DMS 273 (cell line): ENCODE results near the gene CCDC141.
"Not testable (repeated sequence)": the region's sequence is repeated elsewhere in the genome, so short reads cannot be mapped to it uniquely, and the experiment has no call there.

ENCODE experiments used
- DNase-seq: peaks from one replicate; lab custom pipeline; 2025; ENCODE audit not compliant: unreplicated experiment; lab: John Stamatoyannopoulos, UW

CCDC141 gene

GRCh38 chr2:179045602-179046001 is 4.3 kb downstream of the CCDC141 start:
- not testable (repeated sequence) for DNase-seq

DNA sequence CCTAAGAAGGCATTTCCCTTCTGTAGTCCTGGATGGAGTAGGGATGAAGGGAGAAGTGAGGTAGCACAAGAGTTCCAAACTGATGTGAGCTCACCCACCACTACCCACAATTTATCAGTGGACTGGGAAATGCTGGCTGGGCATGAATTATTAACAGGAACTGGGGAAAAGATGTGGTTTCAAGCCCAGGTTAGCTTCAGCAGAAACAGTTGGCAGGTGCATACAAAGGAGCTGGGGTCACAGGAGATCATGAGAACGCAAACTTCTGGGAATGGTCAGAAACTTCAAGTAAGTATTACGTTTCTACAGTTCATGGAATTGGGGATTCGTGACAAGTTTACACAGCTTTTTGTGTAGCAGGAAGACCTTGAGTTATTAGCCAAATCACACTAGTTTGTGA is 5.4 kb downstream of the CCDC141 start:
- DNase-seq: no peak

DNA sequence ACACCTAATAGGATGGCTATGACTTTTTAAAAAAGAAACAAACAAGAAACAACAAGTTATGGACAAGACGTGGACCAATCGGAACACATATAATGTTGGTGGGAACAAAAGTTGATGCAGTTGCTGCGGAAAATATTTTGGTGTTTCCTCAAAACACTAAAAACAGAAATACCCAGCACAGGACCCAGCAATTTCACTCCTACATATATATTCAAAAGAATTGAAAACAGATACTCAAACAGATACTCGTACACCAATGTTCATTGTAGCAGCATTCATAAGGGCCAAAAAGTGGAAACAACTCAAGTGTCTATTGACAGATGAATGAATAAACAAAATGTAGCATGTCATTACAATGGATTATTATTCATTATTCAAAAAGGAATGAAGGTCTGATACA is 12.1 kb downstream of the CCDC141 start:
- no peak for DNase-seq

DNA sequence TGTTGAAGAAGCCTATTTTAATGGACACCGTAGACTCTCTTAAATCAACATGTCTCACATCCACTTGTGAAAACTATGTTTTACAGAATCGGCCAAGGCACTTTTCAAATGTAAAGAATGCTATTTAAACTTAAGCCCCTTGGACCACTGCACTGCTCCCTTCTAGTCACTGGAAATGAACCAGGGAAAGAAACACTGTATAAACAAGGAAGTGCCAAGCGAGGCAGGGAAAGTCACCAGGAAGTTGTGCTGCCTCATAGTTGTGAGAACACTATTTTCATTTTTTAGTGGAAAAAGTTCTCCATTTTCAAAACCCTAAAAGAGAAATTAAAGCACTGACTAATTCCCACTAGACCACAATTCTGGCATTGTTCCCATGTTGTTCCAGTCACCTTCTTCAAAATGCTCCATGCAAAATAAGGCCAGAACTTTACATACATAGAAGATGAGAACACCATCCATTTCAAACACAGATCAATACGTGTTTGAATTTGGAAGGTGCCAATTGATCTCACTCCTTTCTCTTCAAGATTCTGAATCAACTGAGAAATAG is 13.5 kb downstream of the CCDC141 start:
- DNase-seq: no peak

- no peak for DNase-seq
Measured at GRCh38 chr2:179031731-179032408, 18.1 kb downstream of the CCDC141 start.

DNA sequence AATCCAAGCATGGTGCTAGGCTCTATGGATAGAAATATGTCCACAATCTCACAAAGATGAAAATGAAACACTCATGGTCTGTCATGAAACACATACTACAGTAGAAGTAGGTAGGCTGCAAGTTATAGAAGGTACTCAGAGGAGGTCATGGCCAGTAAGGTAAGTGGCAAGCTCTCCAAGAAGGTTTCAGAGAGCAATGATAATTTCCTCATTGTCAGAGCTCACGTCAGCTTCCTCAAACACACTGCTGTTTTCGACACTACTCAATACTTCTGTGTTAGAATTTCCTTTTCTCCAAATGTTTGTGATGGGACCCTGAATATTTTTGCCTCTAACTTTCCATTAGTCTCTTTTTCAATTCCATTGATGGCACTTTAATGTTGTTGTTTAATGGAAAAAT is 25.5 kb downstream of the CCDC141 start:
- no peak for DNase-seq

- no peak for DNase-seq
Measured at GRCh38 chr2:179022685-179023084, 27.3 kb downstream of the CCDC141 start.

GRCh38 chr2:179021258-179021657 is 28.7 kb downstream of the CCDC141 start:
- no peak for DNase-seq

DNA sequence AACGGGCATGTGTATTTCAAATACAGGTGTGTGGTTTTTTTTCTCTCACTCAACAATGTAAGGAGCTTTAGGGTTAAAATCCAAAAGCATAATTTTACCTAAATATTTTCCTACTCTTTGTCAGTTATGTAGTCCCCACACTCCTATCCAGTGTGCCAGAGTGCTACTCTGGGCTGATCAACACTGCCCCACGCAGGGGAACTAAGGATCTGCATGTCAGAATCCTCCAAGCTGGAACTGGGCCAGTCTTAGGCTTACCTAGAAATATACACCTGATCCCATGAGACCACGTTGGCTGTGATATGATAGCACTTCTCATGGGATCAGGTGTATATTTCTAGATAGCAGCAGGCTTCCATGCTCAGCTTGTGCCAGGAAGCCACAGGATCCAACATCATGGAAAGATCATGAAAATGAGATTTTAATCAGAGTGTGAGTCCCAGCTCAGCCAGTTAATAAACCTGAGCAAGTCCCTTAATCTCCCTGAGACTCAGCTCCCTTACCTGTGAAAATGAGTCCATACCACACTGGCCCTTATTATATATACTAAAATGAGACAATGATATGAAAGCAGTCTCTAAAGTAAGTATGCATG is 29.7 kb downstream of the CCDC141 start:
- peak; percentile 71 for DNase-seq

- DNase-seq: no peak
Measured at GRCh38 chr2:179019260-179019659, 30.7 kb downstream of the CCDC141 start.

DNA sequence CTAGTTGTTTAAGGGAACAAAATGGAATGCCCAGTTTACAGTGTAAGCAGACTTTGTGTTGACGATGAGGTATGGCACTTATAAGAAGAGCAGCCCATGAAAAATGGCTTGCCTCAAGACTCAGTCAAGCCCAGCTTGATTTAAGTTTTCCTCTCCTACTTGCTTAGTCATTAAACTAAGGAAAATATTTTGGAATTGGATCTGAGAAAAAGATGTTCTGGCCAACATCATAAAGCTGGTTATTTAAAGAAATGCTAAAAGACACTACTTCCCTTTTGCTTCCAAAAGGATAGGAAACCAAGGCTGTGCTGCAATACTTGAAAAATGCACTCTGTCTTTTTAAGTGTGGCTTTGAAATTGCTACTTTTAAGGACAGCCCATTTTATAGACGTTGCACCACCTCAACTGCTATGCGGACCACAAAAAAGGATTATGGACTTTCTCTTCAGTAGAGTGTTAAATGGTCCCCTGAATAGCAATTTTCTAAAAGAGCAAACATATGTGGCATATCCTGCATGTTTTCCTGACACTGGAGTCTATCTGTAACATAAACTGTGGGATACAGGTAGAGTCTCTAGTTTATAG is 32.1 kb downstream of the CCDC141 start:
- no peak for DNase-seq

DNA sequence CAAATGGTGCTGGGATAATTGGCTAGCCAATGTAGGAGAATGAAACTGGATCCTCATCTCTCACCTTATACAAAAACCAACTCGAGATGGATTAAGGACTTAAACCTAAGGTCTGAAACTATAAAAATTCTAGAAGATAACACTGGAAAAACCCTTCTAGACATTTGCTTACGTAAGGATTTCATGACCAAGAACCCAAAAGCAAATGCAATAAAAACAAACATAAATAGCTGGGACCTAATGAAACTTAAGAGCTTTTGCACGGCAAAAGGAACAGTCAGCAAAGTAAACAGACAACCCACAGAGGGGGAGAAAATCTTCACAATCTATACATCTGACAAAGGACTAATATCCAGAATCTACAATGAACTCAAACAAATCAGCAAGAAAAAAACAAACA is 35.7 kb downstream of the CCDC141 start:
- DNase-seq: not testable (repeated sequence)

- no peak for DNase-seq
Measured at GRCh38 chr2:179005976-179006375, 44.0 kb downstream of the CCDC141 start.

DNA sequence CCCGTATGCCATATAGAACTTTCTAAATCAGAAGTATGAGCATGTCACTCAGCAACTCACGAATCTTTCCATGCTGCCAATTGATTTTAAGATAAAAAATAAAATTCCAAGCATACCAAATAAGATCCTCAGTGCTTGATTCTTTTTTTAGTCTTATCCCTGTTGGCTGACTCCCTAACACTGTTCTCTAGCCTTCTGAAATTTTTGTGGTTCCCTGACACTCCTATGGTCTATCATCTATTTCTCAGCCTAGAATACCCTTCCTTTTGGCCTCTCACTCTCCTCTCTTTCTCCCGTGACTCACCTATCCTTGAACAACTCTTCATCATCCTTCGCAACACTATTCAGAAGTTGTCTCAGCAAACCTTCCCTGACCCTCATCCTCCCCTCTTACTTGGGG is 50.5 kb downstream of the CCDC141 start:
- DNase-seq: no peak

- no peak for DNase-seq
Measured at GRCh38 chr2:178998539-178998938, 51.4 kb downstream of the CCDC141 start.

GRCh38 chr2:178997477-178997876 is 52.5 kb downstream of the CCDC141 start:
- DNase-seq: no peak

DNA sequence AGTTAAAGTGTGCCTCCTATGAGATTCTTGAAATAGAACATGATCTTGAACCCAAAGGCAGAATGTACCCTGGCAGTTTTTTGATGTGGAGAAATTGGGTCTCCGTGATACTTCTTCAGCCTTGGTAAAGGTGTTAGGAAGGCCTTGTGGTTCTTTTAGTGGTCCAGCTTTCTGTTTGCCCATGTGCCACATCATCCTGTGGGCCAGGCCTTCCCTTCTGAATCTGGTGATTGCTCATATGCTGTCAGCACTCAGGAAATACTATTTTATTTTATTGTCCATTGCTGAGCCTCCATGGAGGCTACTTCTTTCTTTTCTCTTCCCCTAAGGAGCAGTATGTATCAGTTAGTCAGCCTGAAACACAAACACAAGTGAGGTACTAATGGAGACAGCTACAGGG is 52.9 kb downstream of the CCDC141 start:
- no peak for DNase-seq

- DNase-seq: no peak
Measured at GRCh38 chr2:178994264-178994663, 55.7 kb downstream of the CCDC141 start.

GRCh38 chr2:178993788-178994187 is 56.1 kb downstream of the CCDC141 start:
- DNase-seq: no peak

DNA sequence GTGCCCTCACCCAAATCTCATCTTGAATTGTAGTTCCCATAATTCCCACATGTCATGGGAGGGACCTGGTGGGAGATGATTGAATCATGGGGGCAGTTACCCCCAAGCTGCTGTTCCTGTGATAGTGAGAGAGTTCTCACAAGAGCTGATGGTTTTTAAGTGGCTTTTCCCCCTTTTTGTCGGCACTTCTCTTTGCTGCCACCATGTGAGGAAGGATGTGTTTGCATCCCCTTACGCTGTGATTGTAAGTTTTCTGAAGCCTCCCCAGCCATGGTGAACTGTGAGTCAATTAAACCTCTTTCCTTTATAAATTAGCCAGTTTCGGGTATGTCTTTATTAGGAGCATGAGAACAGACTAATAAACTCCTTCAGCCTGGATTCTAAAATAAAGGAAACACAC is 57.2 kb downstream of the CCDC141 start:
- peak; percentile 5 for DNase-seq

DNA sequence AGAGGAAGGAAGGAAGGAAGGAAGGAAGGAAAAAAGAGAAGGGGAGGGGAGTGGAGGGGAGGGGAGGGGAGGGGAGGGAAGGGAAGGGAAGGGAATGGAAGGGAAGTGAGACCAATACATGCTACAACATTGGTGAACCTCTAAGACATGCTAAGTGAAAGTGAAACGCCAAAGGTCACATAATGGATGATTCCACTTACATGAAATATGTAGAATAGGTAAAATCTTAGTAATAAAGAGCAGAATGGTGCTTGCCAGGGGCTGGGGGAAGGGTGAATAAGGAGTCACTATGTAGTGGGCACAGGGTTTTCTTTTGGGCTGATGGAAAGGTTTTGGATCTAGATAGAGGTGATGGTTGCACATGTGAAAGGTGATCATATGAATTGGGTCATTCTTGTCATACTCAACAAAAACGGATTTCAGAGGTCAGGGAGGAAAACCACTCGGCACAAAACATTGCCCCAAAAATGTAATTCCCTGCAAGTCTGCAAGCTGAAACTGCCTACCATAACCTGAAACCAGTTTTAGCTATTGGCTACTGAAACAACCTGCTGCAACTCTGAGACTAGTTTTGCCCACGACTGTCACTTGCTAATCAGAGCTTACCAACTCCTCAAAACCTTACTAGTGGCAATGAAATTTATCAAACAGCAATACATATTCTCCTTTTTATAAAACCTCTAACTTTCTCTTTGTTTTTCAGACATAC is 59.2 kb downstream of the CCDC141 start:
- no peak for DNase-seq

DNA sequence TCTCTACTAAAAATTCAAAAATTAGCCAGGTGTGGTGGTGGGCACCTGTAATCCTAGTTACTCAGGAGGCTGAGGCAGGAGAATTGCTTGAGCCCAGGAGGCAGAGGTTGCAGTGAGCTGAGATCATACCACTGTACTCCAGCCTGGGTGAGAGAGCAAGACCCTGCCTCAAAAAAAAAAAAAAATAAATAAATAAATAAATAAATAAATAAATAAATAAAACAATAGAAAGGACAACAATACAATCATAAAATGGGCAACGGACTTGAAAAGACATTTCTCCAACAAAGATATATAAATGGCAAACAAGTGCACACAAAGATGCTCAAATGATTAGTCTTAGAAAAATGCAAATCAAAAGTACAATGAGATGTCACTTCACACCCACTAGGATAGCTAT is 60.5 kb downstream of the CCDC141 start:
- not testable (repeated sequence) for DNase-seq
